Measurements from ENCODE around the gene UBE3A. TPM values are rescaled to one million over a fixed set of nuclear protein-coding genes. Genes with fewer than 3 reads are reported as not detected.

Gene UBE3A
- total and polyA plus RNA-seq, 2 experiments from 2014 or later = 85.5 to 96.7 TPM

DNA sequence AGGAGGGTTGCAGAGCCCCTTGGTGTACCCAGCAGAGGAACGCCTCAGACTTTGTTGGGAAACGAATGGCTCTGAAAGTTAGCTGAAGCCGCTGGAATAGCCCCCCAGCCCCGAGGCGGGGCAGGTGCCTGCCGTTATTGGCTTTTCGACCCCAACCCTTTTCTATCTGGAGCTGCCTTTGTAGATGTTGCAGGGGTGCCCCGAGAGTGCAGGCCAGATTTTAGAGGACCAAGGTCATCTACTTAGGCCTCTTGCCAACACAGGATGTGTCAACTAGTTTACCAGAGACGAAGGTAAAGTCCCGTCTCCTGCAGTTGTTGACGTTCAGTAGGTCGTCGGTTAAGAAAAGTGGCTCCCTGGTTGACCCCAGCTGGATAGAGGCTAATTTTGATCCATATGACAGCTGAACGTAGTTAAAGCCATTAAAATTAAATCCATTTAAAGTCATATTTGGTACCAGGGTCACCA is 579 bp upstream of the UBE3A start:
- Histone ChIP-seq H3K27me3 (no peaks in the 10 kb centered on the region), H3K9me3 (ENCODE audit: low read depth) (no peaks in the 10 kb centered on the region), H3K27ac (peak overlapping the region; percentile 99), H3K4me2 (peak overlapping the region; percentile 77), H2AFZ (peak overlapping the region; percentile 99), H3K36me3 (replicated peaks; ENCODE audit: insufficient read depth, low read depth) (no peaks in the 10 kb centered on the region), H3K4me1 (ENCODE audit: insufficient read depth) (peaks cover 10% of the 10 kb centered on the region), H4K20me1 (ENCODE audit: insufficient read depth, poor library complexity, severe bottlenecking) (peaks cover 35% of the 10 kb centered on the region), H3K79me2 (peaks cover 43% of the 10 kb centered on the region), H3K9me2 (replicated peaks; ENCODE audit: insufficient read depth) (no peaks in the 10 kb centered on the region), H3K4me3 (peak overlapping the region; percentile 82)
- peak; percentile 49 for DNase-seq (ENCODE audit: low spot score)
- WGBS (ENCODE audit: low lambda C conversion rate, missing lambda C conversion rate) = 16% methylated on average over 14 of the region's 14 CpGs
- TF ChIP-seq, protein P1, sequence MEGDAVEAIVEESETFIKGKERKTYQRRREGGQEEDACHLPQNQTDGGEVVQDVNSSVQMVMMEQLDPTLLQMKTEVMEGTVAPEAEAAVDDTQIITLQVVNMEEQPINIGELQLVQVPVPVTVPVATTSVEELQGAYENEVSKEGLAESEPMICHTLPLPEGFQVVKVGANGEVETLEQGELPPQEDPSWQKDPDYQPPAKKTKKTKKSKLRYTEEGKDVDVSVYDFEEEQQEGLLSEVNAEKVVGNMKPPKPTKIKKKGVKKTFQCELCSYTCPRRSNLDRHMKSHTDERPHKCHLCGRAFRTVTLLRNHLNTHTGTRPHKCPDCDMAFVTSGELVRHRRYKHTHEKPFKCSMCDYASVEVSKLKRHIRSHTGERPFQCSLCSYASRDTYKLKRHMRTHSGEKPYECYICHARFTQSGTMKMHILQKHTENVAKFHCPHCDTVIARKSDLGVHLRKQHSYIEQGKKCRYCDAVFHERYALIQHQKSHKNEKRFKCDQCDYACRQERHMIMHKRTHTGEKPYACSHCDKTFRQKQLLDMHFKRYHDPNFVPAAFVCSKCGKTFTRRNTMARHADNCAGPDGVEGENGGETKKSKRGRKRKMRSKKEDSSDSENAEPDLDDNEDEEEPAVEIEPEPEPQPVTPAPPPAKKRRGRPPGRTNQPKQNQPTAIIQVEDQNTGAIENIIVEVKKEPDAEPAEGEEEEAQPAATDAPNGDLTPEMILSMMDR (IDR thresholded peaks at IDR 0.05; ENCODE audit: poor library complexity) = no peak
- no peak for TF ChIP-seq EZH2phosphoT487 (IDR thresholded peaks at IDR 0.05; ENCODE audit: low read depth, severe bottlenecking, unreplicated experiment)
- no peak for TF ChIP-seq EZH2 (IDR thresholded peaks at IDR 0.05; ENCODE audit: borderline replicate concordance)

- Histone ChIP-seq H3K9me3 (ENCODE audit: low read depth) (no peaks in the 10 kb centered on the region), H3K4me2 (peak overlapping the region; percentile 89), H3K79me2 (peaks cover 57% of the 10 kb centered on the region), H3K36me3 (replicated peaks; ENCODE audit: insufficient read depth, low read depth) (no peaks in the 10 kb centered on the region), H3K27me3 (no peaks in the 10 kb centered on the region), H3K9me2 (replicated peaks; ENCODE audit: insufficient read depth) (no peaks in the 10 kb centered on the region), H3K27ac (peak overlapping the region; percentile 100), H3K4me1 (ENCODE audit: insufficient read depth) (peaks cover 10% of the 10 kb centered on the region), H3K4me3 (peak overlapping the region; percentile 97), H2AFZ (peak overlapping the region; percentile 98), H4K20me1 (ENCODE audit: insufficient read depth, poor library complexity, severe bottlenecking) (peaks cover 49% of the 10 kb centered on the region)
- WGBS (ENCODE audit: low lambda C conversion rate, missing lambda C conversion rate) = 0% methylated on average over 12 of the region's 67 CpGs
- TF ChIP-seq, protein P1 (IDR thresholded peaks at IDR 0.05; ENCODE audit: poor library complexity) = peak; percentile 37
- TF ChIP-seq EZH2phosphoT487 (IDR thresholded peaks at IDR 0.05; ENCODE audit: low read depth, severe bottlenecking, unreplicated experiment) (no peak), EZH2 (IDR thresholded peaks at IDR 0.05; ENCODE audit: borderline replicate concordance) (no peak)
- DNase-seq (ENCODE audit: low spot score) = peak; percentile 88
These were observed 835 bp downstream of the UBE3A start for GRCh38 chr15:25437777-25438600.

DNA sequence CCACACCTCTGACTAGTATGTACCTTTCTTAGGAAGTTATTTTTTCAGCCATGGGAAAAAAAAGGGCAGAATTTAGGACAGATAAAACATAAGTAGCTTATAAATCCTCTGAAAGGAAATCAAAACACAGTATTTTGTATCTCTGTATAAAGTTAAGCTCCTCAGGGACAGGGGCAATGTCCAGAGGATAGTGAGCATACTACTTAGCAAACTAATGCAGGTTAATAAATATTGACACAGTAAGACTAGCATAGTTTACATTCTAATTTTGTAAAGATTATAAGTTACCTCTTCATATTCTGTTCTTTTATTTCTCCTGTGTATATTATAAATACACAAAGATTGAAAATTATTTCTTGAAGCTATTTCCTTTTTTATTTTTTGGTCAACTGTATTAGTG is 2.1 kb downstream of the UBE3A start:
- no peaks in the 10 kb centered on the region for H3K27me3 ChIP-seq
- H3K79me2 ChIP-seq = peaks cover 70% of the 10 kb centered on the region
- H3K9me3 ChIP-seq (ENCODE audit: low read depth) = no peaks in the 10 kb centered on the region
- H2AFZ ChIP-seq = no peak overlapping the region
- H3K4me1 ChIP-seq (ENCODE audit: insufficient read depth) = peaks cover 14% of the 10 kb centered on the region
- H4K20me1 ChIP-seq (ENCODE audit: insufficient read depth, poor library complexity, severe bottlenecking) = peaks cover 61% of the 10 kb centered on the region
- peak overlapping the region; percentile 97 for H3K4me3 ChIP-seq
- H3K27ac ChIP-seq = no peak overlapping the region
- H3K36me3 ChIP-seq (replicated peaks; ENCODE audit: insufficient read depth, low read depth) = no peaks in the 10 kb centered on the region
- TF ChIP-seq EZH2phosphoT487 (IDR thresholded peaks at IDR 0.05; ENCODE audit: low read depth, severe bottlenecking, unreplicated experiment) = no peak
- TF ChIP-seq EZH2 (IDR thresholded peaks at IDR 0.05; ENCODE audit: borderline replicate concordance) = no peak
- H3K9me2 ChIP-seq (replicated peaks; ENCODE audit: insufficient read depth) = no peaks in the 10 kb centered on the region
- H3K4me2 ChIP-seq = peak overlapping the region; percentile 89
- DNase-seq (ENCODE audit: low spot score) = peak; percentile 7
